GM12878 (cell line): ENCODE measurements around the gene OR10R2. TPM values are rescaled to one million over a fixed set of nuclear protein-coding genes. Genes with fewer than 3 reads are reported as not detected.

Experiments used
- ATAC-seq: fragments of 200-7000 bp; cut with Tn5 transposase; 3 replicates; pipeline ENCODE4 v1.9.1; 2020; ENCODE audit warnings: mild to moderate bottlenecking, moderate library complexity
- BruUV-seq: library from RNA; stranded (reverse); fragments of 400-500 nt; replicated peaks from 2 replicates; lab custom pipeline; 2021; lab: Mats Ljungman, UMichigan
- CTCF ChIA-PET: fragments of 300-600 bp; sonication (Branson Sonifier 250); formaldehyde crosslinking; extraction: SDS; loops from one replicate; lab custom pipeline; 2021; ENCODE audit warnings: inconsistent platforms; lab: Yijun Ruan, JAX
- POLR2A ChIA-PET: fragments of 350-600 bp; formaldehyde crosslinking; extraction: SDS; loops from one replicate; lab custom pipeline; 2021; ENCODE audit warnings: inconsistent platforms; lab: Charles Lee
- RAD21 ChIA-PET: fragments of 300-600 bp; sonication (Branson Sonifier 250); formaldehyde crosslinking; loops from one replicate; lab custom pipeline; 2023; ENCODE audit warnings: antibody characterized with exemption; ENCODE audit not compliant: unreplicated experiment; lab: Charles Lee
- SMC1A ChIA-PET: fragments of 300-600 bp; sonication (Branson Sonifier 250); formaldehyde crosslinking; loops from one replicate; lab custom pipeline; 2023; ENCODE audit not compliant: unreplicated experiment, uncharacterized antibody; lab: Charles Lee
- DNase-seq: peaks from one replicate; pipeline ENCODE4 v3.0.0-alpha.2; 2011; ENCODE audit warnings: low read depth, low spot score
- FAIRE-seq: peaks from 3 replicates; lab custom pipeline; 2011; peaks lifted over from hg19 to GRCh38; lab: Jason Lieb, UNC
- H2AFZ ChIP-seq: 2 replicates; pipeline ENCODE4 v1.6.0; 2011; ENCODE audit warnings: low read depth, low read length, control low read depth; ENCODE audit not compliant: control insufficient read depth
- H3K27ac ChIP-seq: 2 replicates; pipeline ENCODE4 v1.5.1; 2011; ENCODE audit warnings: control low read depth; ENCODE audit not compliant: control insufficient read depth, insufficient read depth
- H3K27me3 ChIP-seq, 2 experiments: replicated peaks in 1 of 2; 2 replicates each; pipeline versions ENCODE4 v1.6.0 to v1.6.1; 2011; ENCODE audit warnings: low read length in 1 of 2; ENCODE audit not compliant: control insufficient read depth in 2 of 2, insufficient read depth in 2 of 2
- H3K36me3 ChIP-seq, 2 experiments: 2 replicates each; pipeline ENCODE4 v1.5.1; 2011; ENCODE audit warnings: low read length in 1 of 2; ENCODE audit not compliant: control insufficient read depth in 2 of 2, insufficient read depth in 2 of 2
- H3K4me1 ChIP-seq: 2 replicates; pipeline ENCODE4 v1.6.1; 2011; ENCODE audit warnings: mild to moderate bottlenecking, low read length, moderate library complexity, mixed read lengths; ENCODE audit not compliant: control insufficient read depth, insufficient read depth
- H3K4me2 ChIP-seq: 2 replicates; pipeline ENCODE4 v1.6.0; 2011; ENCODE audit warnings: control low read depth; ENCODE audit not compliant: control insufficient read depth, insufficient read depth
- H3K4me3 ChIP-seq: fragments of 200-600 bp; sonication (generic); 2 replicates; pipeline ENCODE4 v1.5.1; 2016
- H3K79me2 ChIP-seq: 2 replicates; pipeline ENCODE4 v1.6.0; 2011; ENCODE audit warnings: low read length; ENCODE audit not compliant: control insufficient read depth, insufficient read depth
- H3K9ac ChIP-seq: 2 replicates; pipeline ENCODE4 v1.8.0; 2011; ENCODE audit warnings: low read length, control low read depth, mixed read lengths; ENCODE audit not compliant: control insufficient read depth, insufficient read depth
- H3K9me3 ChIP-seq: replicated peaks from 3 replicates; pipeline ENCODE4 v1.5.1; 2011; ENCODE audit warnings: mild to moderate bottlenecking, low read length; ENCODE audit not compliant: control insufficient read depth, insufficient read depth
- H4K20me1 ChIP-seq: 2 replicates; pipeline ENCODE4 v1.6.0; 2011; ENCODE audit not compliant: control insufficient read depth, insufficient read depth
- ESRRA ChIP-seq: IDR thresholded peaks from 2 replicates; pipeline ENCODE4 v1.6.1; 2012; ENCODE audit warnings: mild to moderate bottlenecking, low read length, improper control_type of control experiment
- FOS ChIP-seq: IDR thresholded peaks from 3 replicates; pipeline ENCODE4 v1.6.1; 2011; ENCODE audit warnings: borderline replicate concordance; ENCODE audit not compliant: insufficient read length; ENCODE audit errors: extremely low read depth
- HDGF ChIP-seq: fragments of 450-650 bp; IDR thresholded peaks from 2 replicates; pipeline ENCODE4 v1.6.1; 2016; ENCODE audit warnings: antibody characterized with exemption
- JUND ChIP-seq: IDR thresholded peaks from 2 replicates; pipeline ENCODE4 v1.6.1; 2012; ENCODE audit warnings: low read depth, mild to moderate bottlenecking, low read length, improper control_type of control experiment, moderate library complexity
- NBN ChIP-seq: fragments of 450-650 bp; IDR thresholded peaks from 2 replicates; pipeline ENCODE4 v1.6.1; 2016
- RBBP5 ChIP-seq: fragments of 200-600 bp; sonication (generic); conservative IDR thresholded peaks from 2 replicates; pipeline ENCODE4 v1.6.1; 2016
- SRF ChIP-seq, 2 experiments: IDR thresholded peaks; 2 replicates each; pipeline ENCODE4 v1.6.1; 2011; ENCODE audit warnings: low read depth in 2 of 2, low read length in 2 of 2, mild to moderate bottlenecking in 1 of 2, moderate library complexity in 1 of 2
- TBL1XR1 ChIP-seq: IDR thresholded peaks from 2 replicates; pipeline ENCODE4 v1.6.1; 2012; ENCODE audit warnings: low read depth, low read length, improper control_type of control experiment
- YBX1 ChIP-seq: fragments of 450-650 bp; IDR thresholded peaks from 2 replicates; pipeline ENCODE4 v1.6.1; 2016; ENCODE audit warnings: antibody characterized with exemption
- ZBTB4 ChIP-seq: fragments of 450-650 bp; formaldehyde crosslinking; IDR thresholded peaks from 2 replicates; pipeline ENCODE4 v1.4.0; 2022; ENCODE audit warnings: mild to moderate bottlenecking, moderate library complexity
- ZNF24 ChIP-seq: fragments of 450-650 bp; IDR thresholded peaks from 2 replicates; pipeline ENCODE4 v1.6.1; 2017; ENCODE audit warnings: antibody characterized with exemption, mild to moderate bottlenecking
- WGBS: methylation state at CpG from one replicate; pipeline ENCODE4 v1.1.6; 2016; ENCODE audit warnings: low lambda C conversion rate; ENCODE audit not compliant: insufficient replicate concordance, insufficient coverage; ENCODE audit errors: missing lambda C conversion rate; 5-methylcytosine and 5-hydroxymethylcytosine counted together
- in situ Hi-C: fragments of 300-500 bp; cut with MboI; formaldehyde crosslinking; loops from 9 replicates; pipeline ENCODE4 v1.14.3; 2018; ENCODE audit warnings: mixed read lengths
- intact Hi-C: fragments of 100-400 bp; cut with micrococcal nuclease; formaldehyde crosslinking; loops from one replicate; pipeline ENCODE4 v1.14.2; 2022; ENCODE audit not compliant: unreplicated experiment
- polyA plus RNA-seq, 11 experiments: library from polyadenylated mRNA; depleted of rRNA in 4 of 11; unstranded in 6 of 11; stranded (reverse) in 5 of 11; fragments of >200 nt; fragmentation: Nextera tagmentation in 4 of 11; fragmentation: Illumina TruSeq in 1 of 11; extraction: Ambion mirVana in 4 of 11; extraction: Trizol in 1 of 11; gene quantifications; 1 replicate in 1 of 11; 2 replicates in 10 of 11; pipeline versions ENCODE4 v1.2.1 to v1.2.3, GENCODE V29; 2011 to 2016; ENCODE audit warnings: inconsistent platforms in 2 of 11, missing spikeins in 2 of 11, low read depth in 1 of 11
- total RNA-seq, 4 experiments: library from RNA; depleted of rRNA in 3 of 4; stranded (reverse); fragments of >200 nt in 3 of 4; fragmentation: Illumina TruSeq in 1 of 4; extraction: Trizol in 1 of 4; gene quantifications; 2 replicates each; pipeline versions ENCODE4 v1.2.1 to v1.2.3, GENCODE V29; 2013 to 2021

The OR10R2 gene
- total and polyA plus RNA-seq, 10 of the 15 experiments (the other 5 are each of a cell fraction or from before 2014, with no cell fraction given) = not detected

- H3K4me2 ChIP-seq = no peak overlapping the region
- ChIA-PET CTCF (no interaction called here), POLR2A (no interaction called here), SMC1A (interaction anchor here (0.8 kb wide), 1 partner anchor 44 kb away, joined by 3 read pairs; no protein-coding TSS in a partner anchor), RAD21 (interaction anchor here (0.9 kb wide), 1 partner anchor 317 kb away, joined by 3 read pairs; no protein-coding TSS in a partner anchor)
- H3K9me3 ChIP-seq = no peaks in the 10 kb centered on the region
- H3K27me3 ChIP-seq = no peaks in the 10 kb centered on the region
- H3K4me3 ChIP-seq = no peak overlapping the region
- in situ Hi-C loops = no loop called here
- H4K20me1 ChIP-seq = no peaks in the 10 kb centered on the region
- no peaks in the 10 kb centered on the region for H3K79me2 ChIP-seq
- H3K36me3 ChIP-seq = no peaks in the 10 kb centered on the region
- no peak overlapping the region for H3K9ac ChIP-seq
- BruUV-seq = no TSS peak
- H2AFZ ChIP-seq = no peak overlapping the region
- FAIRE-seq (no peak), ATAC-seq (no peak)
- no peak overlapping the region for H3K27ac ChIP-seq
- intact Hi-C loops = no loop called here
- H3K4me1 ChIP-seq = no peaks in the 10 kb centered on the region
- 33% methylated on average over 3 of the region's 3 CpGs for WGBS
- TF ChIP-seq ESRRA (no peak), TBL1XR1 (no peak), HDGF (no peak), FOS (no peak)
- TF ChIP-seq, all 136 proteins: peak for 0
- DNase-seq = no peak
These were observed 49.1 kb downstream of the OR10R2 start for GRCh38 chr1:158520955-158521665.

- no peak overlapping the region for H3K4me2 ChIP-seq
- CTCF ChIA-PET = no interaction called here
- RAD21 ChIA-PET = interaction anchor here (0.9 kb wide), 1 partner anchor 317 kb away, joined by 3 read pairs; no protein-coding TSS in a partner anchor
- no peak overlapping the region for H3K9ac ChIP-seq
- no peaks in the 10 kb centered on the region for H3K79me2 ChIP-seq
- H3K27me3 ChIP-seq = no peaks in the 10 kb centered on the region
- no peaks in the 10 kb centered on the region for H3K36me3 ChIP-seq
- intact Hi-C loops = no loop called here
- in situ Hi-C loops = no loop called here
- WGBS = 40% methylated on average over 2 of the region's 2 CpGs
- POLR2A ChIA-PET = no interaction called here
- H3K9me3 ChIP-seq = no peaks in the 10 kb centered on the region
- no TSS peak for BruUV-seq
- H2AFZ ChIP-seq = no peak overlapping the region
- no peaks in the 10 kb centered on the region for H3K4me1 ChIP-seq
- ATAC-seq = no peak
- no peak for DNase-seq
- no peak overlapping the region for H3K27ac ChIP-seq
- no peaks in the 10 kb centered on the region for H4K20me1 ChIP-seq
- FAIRE-seq = no peak
- SMC1A ChIA-PET = interaction anchor here (0.8 kb wide), 1 partner anchor 44 kb away, joined by 3 read pairs; no protein-coding TSS in a partner anchor
- H3K4me3 ChIP-seq = no peak overlapping the region
- TF ChIP-seq YBX1 = no peak
- TF ChIP-seq SRF (IDR thresholded peaks at IDR 0.05; ENCODE audit: low read depth in 2 of 2, low read length in 2 of 2) = no peak
- TF ChIP-seq ZNF24 = no peak
- TF ChIP-seq RBBP5 = no peak
- TF ChIP-seq NBN = no peak
- TF ChIP-seq ZBTB4 (CRISPR knock-in tag) = no peak
- TF ChIP-seq TBL1XR1 = no peak
- no peak for TF ChIP-seq JUND
These were observed 49.6 kb downstream of the OR10R2 start for GRCh38 chr1:158521666-158522058.
